ENCODE data around the gene PYGO1. TPM values are rescaled to one million over a fixed set of nuclear protein-coding genes. Genes with fewer than 3 reads are reported as not detected.
"Not testable (repeated sequence)": the region's sequence is repeated elsewhere in the genome, so short reads cannot be mapped to it uniquely, and the experiment has no call there.

The PYGO1 gene
- total RNA-seq, 1 experiment from 2014 or later = 0.83 TPM

DNA sequence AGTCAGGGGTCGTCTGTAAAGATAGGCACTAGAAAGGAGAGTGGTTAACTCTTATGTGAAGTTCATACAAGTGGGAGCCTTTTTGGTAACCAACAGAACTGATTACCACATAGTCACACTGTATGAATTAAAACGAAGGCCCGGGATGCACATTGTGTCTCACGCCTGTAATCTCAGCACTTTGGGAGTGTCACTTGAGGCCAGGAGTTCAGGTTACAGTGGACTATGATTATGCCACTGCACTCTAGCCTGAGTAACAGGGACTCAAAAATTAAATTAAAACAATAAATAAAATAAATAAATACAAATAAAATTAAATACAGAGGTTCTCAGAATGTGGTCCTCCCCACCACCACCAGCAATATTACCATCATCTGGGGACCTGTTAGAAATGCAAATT lies 80.6 kb downstream of the PYGO1 start:
- H3K4me1 Mint-ChIP-seq = no peaks in the 10 kb centered on the region
- Histone ChIP-seq H3K23me2 (ENCODE audit: insufficient read length, low read depth, low read length, poor library complexity, severe bottlenecking) (no peaks in the 10 kb centered on the region), H3K4me1 (ENCODE audit: insufficient read depth, low read length) (no peaks in the 10 kb centered on the region), H3K14ac (ENCODE audit: insufficient read depth, low read length) (no peak overlapping the region), H2AFZ (ENCODE audit: low read length) (no peak overlapping the region), H4K20me1 (ENCODE audit: control insufficient read depth, insufficient read depth, insufficient read length) (no peaks in the 10 kb centered on the region), H2BK5ac (ENCODE audit: insufficient read length, low read length) (no peak overlapping the region), H2BK20ac (ENCODE audit: low read depth, low read length, poor library complexity, severe bottlenecking) (no peak overlapping the region), H4K8ac (replicated peaks; ENCODE audit: insufficient read length, low read depth, low read length) (no peak overlapping the region), H3K79me1 (ENCODE audit: insufficient read depth, low read depth, low read length, poor library complexity, severe bottlenecking) (no peaks in the 10 kb centered on the region), H4K91ac (ENCODE audit: insufficient read length, low read depth, low read length) (no peak overlapping the region), H3T11ph (ENCODE audit: low read length) (no peak overlapping the region), H3K9ac (ENCODE audit: extremely low read depth, insufficient read length, low read length) (no peak overlapping the region), H2BK12ac (ENCODE audit: insufficient read length, low read depth, low read length) (no peak overlapping the region), H3K9me3 (ENCODE audit: control insufficient read depth, low read depth, low read length) (no peaks in the 10 kb centered on the region), H2BK15ac (ENCODE audit: low read depth, low read length) (no peak overlapping the region), H3K18ac (ENCODE audit: insufficient read length, low read depth, low read length) (no peak overlapping the region), H3K56ac (ENCODE audit: insufficient read length, low read depth, low read length) (no peak overlapping the region), H2AK5ac (ENCODE audit: insufficient read length, low read length) (no peak overlapping the region), H2BK120ac (ENCODE audit: low read depth, low read length, poor library complexity, severe bottlenecking) (no peak overlapping the region), H3K4me2 (ENCODE audit: insufficient read depth, insufficient read length, low read length) (no peak overlapping the region), H3K27me3 (ENCODE audit: insufficient read depth, low read length) (no peaks in the 10 kb centered on the region), H3K4ac (ENCODE audit: low read depth, low read length) (no peak overlapping the region), H3K27ac (ENCODE audit: insufficient read length, low read depth, low read length) (no peak overlapping the region), H3K79me2 (ENCODE audit: insufficient read depth, low read length) (no peaks in the 10 kb centered on the region), H3K23ac (ENCODE audit: insufficient read length, low read depth, low read length) (no peak overlapping the region), H4K5ac (ENCODE audit: insufficient read length, low read depth, low read length) (no peak overlapping the region)
- H3K4me3 Mint-ChIP-seq = no peak overlapping the region
- TF ChIP-seq, protein P1, sequence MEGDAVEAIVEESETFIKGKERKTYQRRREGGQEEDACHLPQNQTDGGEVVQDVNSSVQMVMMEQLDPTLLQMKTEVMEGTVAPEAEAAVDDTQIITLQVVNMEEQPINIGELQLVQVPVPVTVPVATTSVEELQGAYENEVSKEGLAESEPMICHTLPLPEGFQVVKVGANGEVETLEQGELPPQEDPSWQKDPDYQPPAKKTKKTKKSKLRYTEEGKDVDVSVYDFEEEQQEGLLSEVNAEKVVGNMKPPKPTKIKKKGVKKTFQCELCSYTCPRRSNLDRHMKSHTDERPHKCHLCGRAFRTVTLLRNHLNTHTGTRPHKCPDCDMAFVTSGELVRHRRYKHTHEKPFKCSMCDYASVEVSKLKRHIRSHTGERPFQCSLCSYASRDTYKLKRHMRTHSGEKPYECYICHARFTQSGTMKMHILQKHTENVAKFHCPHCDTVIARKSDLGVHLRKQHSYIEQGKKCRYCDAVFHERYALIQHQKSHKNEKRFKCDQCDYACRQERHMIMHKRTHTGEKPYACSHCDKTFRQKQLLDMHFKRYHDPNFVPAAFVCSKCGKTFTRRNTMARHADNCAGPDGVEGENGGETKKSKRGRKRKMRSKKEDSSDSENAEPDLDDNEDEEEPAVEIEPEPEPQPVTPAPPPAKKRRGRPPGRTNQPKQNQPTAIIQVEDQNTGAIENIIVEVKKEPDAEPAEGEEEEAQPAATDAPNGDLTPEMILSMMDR (conservative IDR thresholded peaks at IDR 0.05) = no peak
- no peak overlapping the region for H3K27ac Mint-ChIP-seq
- no peaks in the 10 kb centered on the region for H3K36me3 Mint-ChIP-seq (ENCODE audit: insufficient read depth in 1 of 3, low read depth in 3 of 3)
- DNase-seq = no peak
- peaks cover 13% of the 10 kb centered on the region for H3K27me3 Mint-ChIP-seq (ENCODE audit: low read depth)
- H3K9me3 Mint-ChIP-seq = peaks cover 5 to 6% of the 10 kb centered on the region in 2 experiments; a peak in 3 of 5 replicates
- no CpG with 5 or more reads among the region's 4 CpGs for whole genome bisulfite sequencing (ENCODE audit: extremely low coverage, insufficient read length, low lambda C conversion rate)

DNA sequence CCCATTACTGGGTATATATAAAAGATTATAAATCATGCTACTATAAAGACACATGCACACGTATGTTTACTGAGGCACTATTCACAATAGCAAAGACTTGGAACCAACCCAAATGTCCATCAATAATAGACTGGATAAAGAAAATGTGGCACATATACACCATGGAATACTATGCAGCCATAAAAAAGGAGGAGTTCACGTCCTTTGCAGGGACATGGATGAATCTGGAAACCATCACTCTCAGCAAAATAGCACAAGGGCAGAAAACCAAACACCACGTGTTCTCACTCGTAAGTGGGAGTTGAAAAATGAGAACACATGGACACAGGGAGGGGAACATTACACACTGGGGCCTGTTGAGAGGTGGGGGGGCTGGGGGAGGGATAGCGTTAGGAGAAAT lies 82.7 kb downstream of the PYGO1 start:
- H2BK12ac ChIP-seq (ENCODE audit: insufficient read length, low read depth, low read length); H3K4me3 Mint-ChIP-seq; H3K9me3 Mint-ChIP-seq; H3K23ac ChIP-seq (ENCODE audit: insufficient read length, low read depth, low read length); H2BK20ac ChIP-seq (ENCODE audit: low read depth, low read length, poor library complexity, severe bottlenecking); H2AK5ac ChIP-seq (ENCODE audit: insufficient read length, low read length); H3K27ac ChIP-seq (ENCODE audit: insufficient read length, low read depth, low read length); H4K8ac ChIP-seq (replicated peaks; ENCODE audit: insufficient read length, low read depth, low read length); H2BK15ac ChIP-seq (ENCODE audit: low read depth, low read length); H3K23me2 ChIP-seq (ENCODE audit: insufficient read length, low read depth, low read length, poor library complexity, severe bottlenecking); H3K36me3 Mint-ChIP-seq (ENCODE audit: insufficient read depth in 1 of 3, low read depth in 3 of 3); H3K4me1 ChIP-seq (ENCODE audit: insufficient read depth, low read length); H3T11ph ChIP-seq (ENCODE audit: low read length); H3K4ac ChIP-seq (ENCODE audit: low read depth, low read length); H3K79me1 ChIP-seq (ENCODE audit: insufficient read depth, low read depth, low read length, poor library complexity, severe bottlenecking); H3K14ac ChIP-seq (ENCODE audit: insufficient read depth, low read length); H3K9ac ChIP-seq (ENCODE audit: extremely low read depth, insufficient read length, low read length); H3K4me1 Mint-ChIP-seq; H3K4me2 ChIP-seq (ENCODE audit: insufficient read depth, insufficient read length, low read length); H2AFZ ChIP-seq (ENCODE audit: low read length); H2BK5ac ChIP-seq (ENCODE audit: insufficient read length, low read length); H3K27me3 ChIP-seq (ENCODE audit: insufficient read depth, low read length); H4K20me1 ChIP-seq (ENCODE audit: control insufficient read depth, insufficient read depth, insufficient read length); DNase-seq; H4K5ac ChIP-seq (ENCODE audit: insufficient read length, low read depth, low read length); H3K27ac Mint-ChIP-seq; H3K56ac ChIP-seq (ENCODE audit: insufficient read length, low read depth, low read length); H3K79me2 ChIP-seq (ENCODE audit: insufficient read depth, low read length); H3K18ac ChIP-seq (ENCODE audit: insufficient read length, low read depth, low read length); H4K91ac ChIP-seq (ENCODE audit: insufficient read length, low read depth, low read length); H2BK120ac ChIP-seq (ENCODE audit: low read depth, low read length, poor library complexity, severe bottlenecking); H3K9me3 ChIP-seq (ENCODE audit: control insufficient read depth, low read depth, low read length): not testable (repeated sequence)
- no CpG with 5 or more reads among the region's 5 CpGs for WGBS (ENCODE audit: extremely low coverage, insufficient read length, low lambda C conversion rate)
- peaks cover 12% of the 10 kb centered on the region for H3K27me3 Mint-ChIP-seq (ENCODE audit: low read depth)
